Measurements from ENCODE around the gene DMAC1.

DMAC1 gene

GRCh38 chr9:7841831-7842230 lies 42.3 kb upstream of the DMAC1 start:
- no peak for TF ChIP-seq EZH2phosphoT487 (IDR thresholded peaks at IDR 0.05; ENCODE audit: low read depth)
- TF ChIP-seq CTCF (IDR thresholded peaks at IDR 0.05; ENCODE audit: low read depth, low read length) = no peak
- H3K36me3 ChIP-seq (replicated peaks; ENCODE audit: low read depth, low read length) = no peaks in the 10 kb centered on the region
- no peaks in the 10 kb centered on the region for H3K4me1 ChIP-seq (ENCODE audit: low read length)
- no peaks in the 10 kb centered on the region for H4K20me1 ChIP-seq (ENCODE audit: insufficient read depth, low read length)
- H3K27me3 ChIP-seq (ENCODE audit: low read depth, low read length) = no peaks in the 10 kb centered on the region
- no peaks in the 10 kb centered on the region for H3K79me2 ChIP-seq (ENCODE audit: low read length)
- H3K4me3 ChIP-seq (ENCODE audit: low read length) = no peak overlapping the region
- H2AFZ ChIP-seq (ENCODE audit: low read depth, low read length) = no peak overlapping the region
- no peaks in the 10 kb centered on the region for H3K9me3 ChIP-seq (ENCODE audit: insufficient read depth, low read length)
- H3K27ac ChIP-seq (ENCODE audit: low read length) = no peak overlapping the region
- no peak overlapping the region for H3K4me2 ChIP-seq (ENCODE audit: low read length)
- no peak overlapping the region for H3K9ac ChIP-seq (ENCODE audit: low read length)

GRCh38 chr9:7834531-7834930 lies 35.0 kb upstream of the DMAC1 start:
- Histone ChIP-seq H3K4me1 (ENCODE audit: low read length) (no peaks in the 10 kb centered on the region), H3K27me3 (ENCODE audit: low read depth, low read length) (no peaks in the 10 kb centered on the region), H3K79me2 (ENCODE audit: low read length) (no peaks in the 10 kb centered on the region), H2AFZ (ENCODE audit: low read depth, low read length) (no peak overlapping the region), H4K20me1 (ENCODE audit: insufficient read depth, low read length) (no peaks in the 10 kb centered on the region), H3K36me3 (replicated peaks; ENCODE audit: low read depth, low read length) (no peaks in the 10 kb centered on the region), H3K9ac (ENCODE audit: low read length) (no peak overlapping the region), H3K9me3 (ENCODE audit: insufficient read depth, low read length) (no peaks in the 10 kb centered on the region), H3K4me3 (ENCODE audit: low read length) (no peak overlapping the region), H3K27ac (ENCODE audit: low read length) (no peak overlapping the region), H3K4me2 (ENCODE audit: low read length) (no peak overlapping the region)
- TF ChIP-seq CTCF (IDR thresholded peaks at IDR 0.05; ENCODE audit: low read depth, low read length) (no peak), EZH2phosphoT487 (IDR thresholded peaks at IDR 0.05; ENCODE audit: low read depth) (no peak)

- no peaks in the 10 kb centered on the region for H3K9me3 ChIP-seq (ENCODE audit: insufficient read depth, low read length)
- H3K4me1 ChIP-seq (ENCODE audit: low read length) = no peaks in the 10 kb centered on the region
- no peak overlapping the region for H3K9ac ChIP-seq (ENCODE audit: low read length)
- no peak overlapping the region for H3K4me3 ChIP-seq (ENCODE audit: low read length)
- H3K27ac ChIP-seq (ENCODE audit: low read length) = no peak overlapping the region
- H2AFZ ChIP-seq (ENCODE audit: low read depth, low read length) = no peak overlapping the region
- H3K27me3 ChIP-seq (ENCODE audit: low read depth, low read length) = no peaks in the 10 kb centered on the region
- H4K20me1 ChIP-seq (ENCODE audit: insufficient read depth, low read length) = no peaks in the 10 kb centered on the region
- no peaks in the 10 kb centered on the region for H3K79me2 ChIP-seq (ENCODE audit: low read length)
- H3K36me3 ChIP-seq (replicated peaks; ENCODE audit: low read depth, low read length) = no peaks in the 10 kb centered on the region
- TF ChIP-seq CTCF (IDR thresholded peaks at IDR 0.05; ENCODE audit: low read depth, low read length) = no peak
- TF ChIP-seq EZH2phosphoT487 (IDR thresholded peaks at IDR 0.05; ENCODE audit: low read depth) = no peak
- H3K4me2 ChIP-seq (ENCODE audit: low read length) = no peak overlapping the region
These were observed 28.8 kb upstream of the DMAC1 start for GRCh38 chr9:7828334-7828733.

GRCh38 chr9:7827792-7828191 lies 28.2 kb upstream of the DMAC1 start:
- Histone ChIP-seq H3K9me3 (ENCODE audit: insufficient read depth, low read length) (no peaks in the 10 kb centered on the region), H4K20me1 (ENCODE audit: insufficient read depth, low read length) (no peaks in the 10 kb centered on the region), H3K27ac (ENCODE audit: low read length) (no peak overlapping the region), H3K36me3 (replicated peaks; ENCODE audit: low read depth, low read length) (no peaks in the 10 kb centered on the region), H2AFZ (ENCODE audit: low read depth, low read length) (no peak overlapping the region), H3K4me1 (ENCODE audit: low read length) (no peaks in the 10 kb centered on the region), H3K9ac (ENCODE audit: low read length) (no peak overlapping the region), H3K27me3 (ENCODE audit: low read depth, low read length) (no peaks in the 10 kb centered on the region), H3K79me2 (ENCODE audit: low read length) (no peaks in the 10 kb centered on the region), H3K4me3 (ENCODE audit: low read length) (no peak overlapping the region), H3K4me2 (ENCODE audit: low read length) (no peak overlapping the region)
- TF ChIP-seq CTCF (IDR thresholded peaks at IDR 0.05; ENCODE audit: low read depth, low read length) = no peak
- TF ChIP-seq EZH2phosphoT487 (IDR thresholded peaks at IDR 0.05; ENCODE audit: low read depth) = no peak

All from OCI-LY3 (cell line).